Adrenal gland (tissue), 5 donors: ENCODE measurements around the gene USP3.

ENCODE experiments used
- POLR2A ChIP-seq, 2 donors: fragments of 450-650 bp; IDR thresholded peaks; one replicate each; pipeline ENCODE4 v1.6.1; 2017; ENCODE audit warnings: antibody characterized with exemption in 2 of 2, mild to moderate bottlenecking in 2 of 2, moderate library complexity in 1 of 2
- TF ChIP-seq, protein P1 (sequence below), 6 experiments: fragments of 450-650 bp in 4 of 6; fragments of 200-600 bp in 2 of 6; sonication (generic) in 1 of 6; IDR thresholded peaks; 1 replicate in 5 of 6; 2 replicates in 1 of 6; pipeline versions ENCODE4 v1.5.1 to v1.8.0; 2016 to 2021; ENCODE audit warnings: antibody characterized with exemption in 6 of 6, mild to moderate bottlenecking in 2 of 6, moderate library complexity in 1 of 6
- donor health status: DM: no; HTN: no; CAD: no.

DNA sequence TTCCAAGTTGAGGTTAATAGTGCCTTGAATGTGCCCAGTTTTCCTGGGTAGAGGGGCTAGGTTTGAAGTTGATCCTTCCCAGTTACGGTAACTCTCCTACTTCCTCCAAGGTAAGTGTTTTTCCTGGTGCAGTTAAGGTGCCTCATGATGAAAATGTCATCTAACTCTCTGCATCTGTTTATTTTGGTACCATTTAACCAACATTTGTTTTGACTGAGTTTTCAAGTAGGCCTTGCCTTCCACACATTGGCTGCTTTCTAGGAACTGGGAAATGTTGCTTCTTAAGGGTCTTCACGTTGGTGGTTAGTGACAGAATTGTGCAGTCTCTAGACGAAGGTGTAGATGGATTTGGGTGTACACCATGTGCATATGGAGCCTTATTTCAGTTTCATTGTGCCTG is 31.3 kb downstream of the USP3 start:
- TF ChIP-seq, protein P1, sequence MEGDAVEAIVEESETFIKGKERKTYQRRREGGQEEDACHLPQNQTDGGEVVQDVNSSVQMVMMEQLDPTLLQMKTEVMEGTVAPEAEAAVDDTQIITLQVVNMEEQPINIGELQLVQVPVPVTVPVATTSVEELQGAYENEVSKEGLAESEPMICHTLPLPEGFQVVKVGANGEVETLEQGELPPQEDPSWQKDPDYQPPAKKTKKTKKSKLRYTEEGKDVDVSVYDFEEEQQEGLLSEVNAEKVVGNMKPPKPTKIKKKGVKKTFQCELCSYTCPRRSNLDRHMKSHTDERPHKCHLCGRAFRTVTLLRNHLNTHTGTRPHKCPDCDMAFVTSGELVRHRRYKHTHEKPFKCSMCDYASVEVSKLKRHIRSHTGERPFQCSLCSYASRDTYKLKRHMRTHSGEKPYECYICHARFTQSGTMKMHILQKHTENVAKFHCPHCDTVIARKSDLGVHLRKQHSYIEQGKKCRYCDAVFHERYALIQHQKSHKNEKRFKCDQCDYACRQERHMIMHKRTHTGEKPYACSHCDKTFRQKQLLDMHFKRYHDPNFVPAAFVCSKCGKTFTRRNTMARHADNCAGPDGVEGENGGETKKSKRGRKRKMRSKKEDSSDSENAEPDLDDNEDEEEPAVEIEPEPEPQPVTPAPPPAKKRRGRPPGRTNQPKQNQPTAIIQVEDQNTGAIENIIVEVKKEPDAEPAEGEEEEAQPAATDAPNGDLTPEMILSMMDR (IDR thresholded peaks at IDR 0.05), result no peak
- TF ChIP-seq POLR2A (IDR thresholded peaks at IDR 0.05), result no peak
